GM21423 (cell line): Measurements from ENCODE around the gene MIER2.

Source experiments
- ATAC-seq: cut with Tn5 transposase; IDR thresholded peaks from one replicate; pipeline ENCODE4 v1.9.1; 2021; ENCODE audit warnings: mild to moderate bottlenecking, moderate library complexity; ENCODE audit not compliant: unreplicated experiment

Gene MIER2

DNA sequence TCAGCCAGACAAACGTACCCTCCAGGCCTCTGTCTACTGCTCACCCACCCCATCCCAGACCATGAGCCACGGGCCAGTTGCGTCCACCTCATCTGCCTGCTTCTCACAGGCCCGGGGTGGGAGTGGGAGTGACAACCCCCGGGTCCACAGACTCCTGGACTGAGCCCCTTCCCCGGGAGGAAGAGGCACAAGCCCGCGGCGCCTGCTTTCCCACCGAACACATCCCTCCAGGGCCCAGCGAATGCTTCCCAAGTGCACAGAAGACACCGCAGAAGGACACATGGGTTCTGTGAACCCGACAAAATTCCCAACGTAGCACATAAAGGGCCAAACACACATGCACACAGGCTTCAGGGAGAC is 35.4 kb downstream of the MIER2 start:
- no peak for ATAC-seq

- no peak for ATAC-seq
Observed at GRCh38 chr19:308471-309205, 36.0 kb downstream of the MIER2 start.

DNA sequence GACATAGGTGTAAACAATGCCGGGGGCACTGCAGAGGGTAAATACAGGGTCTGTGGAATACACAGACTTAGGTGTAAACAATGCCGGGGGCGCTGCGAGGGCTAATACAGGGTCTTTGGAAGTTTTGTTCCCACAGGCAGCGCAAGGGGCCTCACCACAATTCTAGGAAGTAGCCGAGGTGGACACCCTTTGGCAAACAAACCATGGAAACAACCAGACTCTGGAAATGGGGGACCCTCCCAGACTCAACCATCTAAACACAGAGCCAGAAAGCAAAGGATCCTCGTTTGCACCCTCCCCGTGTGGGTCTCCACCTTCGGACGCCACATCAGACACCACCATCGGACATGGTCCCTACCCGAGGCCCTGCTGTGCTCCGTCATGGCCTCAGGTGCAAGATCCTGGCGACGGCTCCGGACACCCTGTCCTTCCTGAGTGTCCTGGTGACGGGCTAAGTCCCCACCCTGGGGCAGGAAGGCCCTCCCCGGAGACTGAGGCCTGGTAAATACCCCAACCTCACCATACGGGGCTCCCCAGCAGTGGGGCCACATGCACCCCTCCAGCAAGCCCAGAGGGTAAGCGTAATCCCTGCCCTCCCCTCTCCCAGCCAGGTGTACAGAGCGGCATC is 36.7 kb downstream of the MIER2 start:
- no peak for ATAC-seq

GRCh38 chr19:307111-307531 is 37.5 kb downstream of the MIER2 start:
- no peak for ATAC-seq

DNA sequence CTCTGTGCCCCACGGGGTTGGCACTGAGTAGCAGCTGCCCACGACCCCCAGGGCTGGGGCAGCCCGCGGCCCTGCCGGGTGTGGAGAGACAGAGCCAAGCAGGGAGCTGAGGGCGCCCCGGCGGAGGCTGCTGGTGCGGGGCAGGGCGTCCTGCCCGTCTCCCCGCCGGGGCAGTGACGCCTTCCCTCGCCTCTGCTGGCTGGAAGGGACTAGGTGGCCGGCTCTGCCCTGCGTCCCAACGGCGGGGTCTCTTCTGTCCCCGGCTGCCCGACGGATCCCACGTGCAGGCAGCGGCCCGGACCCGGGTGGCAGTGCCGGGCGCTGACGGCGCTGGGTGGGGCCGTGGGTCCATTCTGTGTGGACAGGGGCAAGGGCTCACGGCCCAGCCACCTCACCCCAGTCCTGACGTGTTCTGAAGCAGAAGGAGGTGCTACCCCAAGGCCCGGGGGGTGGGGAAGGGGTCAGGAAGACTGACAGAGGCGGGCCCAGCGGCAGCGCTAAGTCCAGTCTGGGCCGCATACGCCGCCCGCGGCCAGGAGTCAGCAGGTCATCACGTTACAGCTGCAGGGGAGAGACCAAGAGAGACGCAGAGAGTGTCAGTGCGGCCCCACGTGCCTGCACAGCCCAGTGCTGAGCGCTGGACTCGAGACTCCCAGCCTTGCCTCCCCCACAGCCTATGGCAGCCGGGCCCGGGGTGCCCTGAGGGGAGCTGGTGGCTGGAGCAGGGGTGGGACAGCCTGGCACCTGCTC is 38.3 kb downstream of the MIER2 start:
- ATAC-seq: no peak

DNA sequence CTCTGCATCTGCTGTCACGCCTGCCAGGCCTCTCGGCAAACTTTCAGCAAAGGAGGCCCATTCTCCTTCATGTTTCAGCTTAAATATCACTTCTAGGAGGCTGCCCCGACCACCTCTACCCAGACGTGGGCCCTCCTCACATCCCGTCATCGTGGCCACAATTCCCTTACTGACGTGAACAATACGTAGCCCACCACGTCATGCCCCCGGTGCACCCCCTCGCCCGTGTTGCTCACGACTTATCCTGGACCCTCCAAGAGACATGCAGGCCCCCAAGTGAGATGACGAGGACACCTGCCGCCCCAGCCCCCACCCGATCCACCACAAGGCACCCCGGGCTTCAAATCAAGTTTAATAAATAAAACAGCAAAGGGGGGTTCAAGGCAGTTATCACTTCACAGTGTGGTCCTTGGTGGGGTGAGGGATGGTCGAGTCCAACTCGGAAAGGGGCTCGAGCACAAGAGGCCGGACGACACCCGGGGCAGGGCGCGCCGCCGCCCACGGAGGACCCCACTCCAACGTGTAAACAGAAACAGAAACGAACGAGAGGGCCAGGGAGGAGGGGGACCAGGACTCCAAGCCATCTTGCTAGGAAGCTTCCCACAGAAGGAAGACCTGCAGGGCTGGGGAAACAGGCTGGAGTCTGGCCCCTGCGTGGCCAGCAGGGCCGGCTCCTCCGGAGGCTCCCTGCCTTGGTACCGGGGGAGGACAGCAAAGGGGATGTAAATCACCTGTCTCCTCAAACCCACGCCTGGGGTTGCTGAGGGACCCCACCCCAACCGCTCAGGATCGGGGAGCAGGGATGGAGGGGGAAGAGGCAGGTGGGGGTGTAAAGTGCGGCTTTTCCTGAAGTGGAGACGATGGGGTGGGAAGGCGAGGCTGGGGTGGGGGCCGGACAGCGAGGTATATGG is 39.1 kb downstream of the MIER2 start:
- ATAC-seq: no peak

DNA sequence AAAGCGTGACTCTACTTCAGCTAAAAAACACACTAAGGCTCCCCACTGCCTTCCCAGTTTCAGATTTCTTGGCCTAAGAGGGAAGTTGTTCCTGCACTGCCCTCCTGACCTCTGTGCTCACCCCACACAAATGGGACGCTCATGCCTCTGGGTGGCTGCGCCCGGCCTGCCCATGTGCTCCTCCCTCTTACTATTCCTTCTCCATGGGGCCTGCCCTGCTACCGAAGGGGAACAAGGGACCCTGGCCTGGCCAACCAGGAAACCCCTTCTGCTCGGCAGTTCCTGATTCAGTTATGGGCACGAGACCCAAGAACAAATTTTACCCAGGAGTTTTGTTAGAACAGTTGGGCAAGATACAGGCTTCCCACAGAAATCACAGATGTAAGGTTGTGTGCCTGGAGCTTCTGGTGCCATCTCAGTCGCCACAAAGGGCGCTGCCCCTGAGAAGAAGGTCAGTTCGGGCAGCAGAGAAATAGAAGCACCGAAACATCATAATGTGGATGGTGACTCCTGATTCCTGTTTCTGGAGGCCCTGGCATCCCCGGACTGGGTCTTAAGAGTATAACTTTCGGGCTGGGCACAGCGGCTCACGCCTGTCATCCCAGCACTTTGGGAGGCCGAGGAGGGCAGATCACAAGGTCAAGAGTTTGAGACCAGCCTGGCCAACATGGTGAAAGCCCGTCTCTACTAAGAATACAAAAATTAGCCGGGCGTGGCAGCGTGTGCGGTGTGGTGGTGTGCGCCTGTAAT is 47.9 kb downstream of the MIER2 start:
- no peak for ATAC-seq

DNA sequence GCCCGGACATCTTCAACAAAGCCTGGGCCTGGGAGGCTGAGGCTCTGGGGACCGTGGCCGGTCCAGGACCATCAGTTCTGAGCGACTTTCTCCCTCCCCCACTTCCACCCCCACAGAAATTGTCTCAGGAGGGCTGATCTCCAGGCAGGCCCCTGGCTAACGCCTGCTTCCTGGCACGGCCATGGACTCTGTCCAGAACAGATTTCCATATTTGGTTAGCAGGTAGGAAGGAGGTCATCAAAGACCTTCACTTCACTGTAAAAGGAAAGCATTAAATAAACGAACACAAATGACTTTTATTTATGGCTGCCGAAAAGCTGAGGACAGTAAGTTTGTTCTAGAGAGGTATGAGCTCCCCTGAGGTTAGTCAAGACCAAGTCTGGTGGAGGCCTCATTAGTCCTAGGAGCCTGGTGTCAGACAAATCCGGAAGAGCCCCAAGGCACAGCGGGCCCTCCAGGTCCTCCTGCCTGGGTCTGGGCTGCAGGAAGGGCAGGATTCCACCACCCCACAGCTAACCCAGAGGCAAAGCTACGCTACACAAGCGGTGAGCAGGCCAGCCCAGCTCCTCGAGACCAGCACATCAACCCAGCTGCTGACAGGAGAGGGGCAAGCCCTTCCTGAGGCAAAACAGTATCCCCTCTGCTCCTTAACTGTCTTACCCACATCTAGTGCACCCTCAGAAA is 48.8 kb downstream of the MIER2 start:
- no peak for ATAC-seq

GRCh38 chr19:294946-295686 is 49.5 kb downstream of the MIER2 start:
- no peak for ATAC-seq

- no peak for ATAC-seq
Observed at GRCh38 chr19:294341-294945, 50.2 kb downstream of the MIER2 start.

DNA sequence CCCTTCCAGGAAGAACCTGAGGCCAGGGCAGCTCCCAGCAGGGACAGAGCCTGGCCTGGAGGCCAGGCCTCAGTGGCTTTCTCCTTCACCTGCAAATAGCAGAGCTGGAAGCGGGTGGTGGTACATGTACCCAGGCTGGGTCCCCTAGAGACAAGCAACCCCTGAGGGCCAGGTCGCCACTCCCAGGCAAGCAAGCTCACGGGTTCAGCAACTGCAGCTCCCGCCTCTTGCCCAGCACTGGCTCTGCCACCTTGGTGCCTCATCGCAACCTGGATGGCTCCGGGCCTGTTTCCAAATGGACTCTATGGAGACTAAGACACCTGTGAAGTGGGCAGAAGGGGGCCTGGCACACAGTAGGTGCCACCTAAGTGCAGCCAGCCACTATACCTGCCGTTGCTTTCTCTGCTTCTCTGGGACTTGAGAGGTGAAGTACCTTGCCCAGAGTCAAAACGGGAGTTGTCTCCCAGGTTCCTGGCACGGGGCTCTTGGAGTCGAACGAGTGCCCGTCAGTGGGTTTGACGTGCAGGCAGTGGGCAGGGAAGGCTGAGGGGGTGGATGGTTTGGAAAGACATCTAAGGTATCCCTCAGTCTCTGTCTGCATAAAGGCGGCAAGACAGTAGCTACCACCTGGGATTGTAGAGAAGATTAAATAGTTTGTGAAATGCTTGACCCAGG is 51.0 kb downstream of the MIER2 start:
- no peak for ATAC-seq

DNA sequence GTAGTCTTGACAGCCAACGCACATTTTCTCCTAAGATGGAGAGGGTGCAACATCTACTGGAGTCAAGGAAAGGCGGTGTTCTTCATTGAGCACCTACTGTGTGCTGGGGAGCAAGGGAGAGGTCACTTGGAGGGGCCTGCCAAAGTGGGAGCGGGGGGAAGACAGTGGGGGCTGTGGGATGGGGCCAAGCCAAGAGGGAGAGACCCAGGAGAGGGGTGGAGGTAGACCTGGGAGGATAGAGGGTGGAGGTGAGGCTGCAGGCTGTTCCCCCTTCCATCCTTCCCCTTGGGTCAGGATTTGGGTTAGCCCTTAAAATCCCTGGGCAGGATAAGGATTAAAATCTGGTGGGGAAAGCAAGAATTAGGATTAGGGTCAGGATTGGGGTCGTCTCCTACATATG is 51.6 kb downstream of the MIER2 start:
- ATAC-seq: no peak

- ATAC-seq: no peak
Observed at GRCh38 chr19:292281-292884, 52.2 kb downstream of the MIER2 start.

GRCh38 chr19:291561-292280 is 52.9 kb downstream of the MIER2 start:
- no peak for ATAC-seq

DNA sequence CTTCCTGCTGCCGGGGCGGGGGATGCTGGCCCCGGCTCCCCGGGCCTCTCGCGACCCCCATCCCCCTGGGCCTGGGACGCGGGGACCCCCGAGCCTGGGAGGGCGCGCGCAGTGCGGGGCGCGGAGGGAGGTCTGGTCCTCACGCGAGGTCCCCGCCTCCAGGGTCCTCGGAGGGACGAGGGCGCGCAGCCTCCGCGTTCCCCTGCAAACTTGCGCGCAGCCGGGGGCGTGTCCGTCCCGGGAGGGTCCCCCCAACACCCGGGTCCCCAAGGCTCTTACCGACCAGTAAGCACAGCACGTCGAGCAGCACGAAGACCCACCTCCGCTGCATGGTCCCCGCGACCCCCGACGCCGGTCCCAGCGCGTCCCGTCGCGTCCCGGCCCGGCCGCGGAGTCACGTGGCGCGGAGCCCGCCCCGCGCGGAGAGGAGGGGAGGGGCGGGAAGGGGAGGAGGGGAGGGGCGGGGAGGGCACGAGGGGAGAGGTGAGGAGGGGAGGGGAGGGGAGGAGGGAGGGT is 53.5 kb downstream of the MIER2 start, which contains the start of gene PLPP2:
PLPP2 (minus strand) TSS at position 398 of the 516 bp plus-strand sequence; CDS start at position 331, 67 bp downstream.
- no peak for ATAC-seq

DNA sequence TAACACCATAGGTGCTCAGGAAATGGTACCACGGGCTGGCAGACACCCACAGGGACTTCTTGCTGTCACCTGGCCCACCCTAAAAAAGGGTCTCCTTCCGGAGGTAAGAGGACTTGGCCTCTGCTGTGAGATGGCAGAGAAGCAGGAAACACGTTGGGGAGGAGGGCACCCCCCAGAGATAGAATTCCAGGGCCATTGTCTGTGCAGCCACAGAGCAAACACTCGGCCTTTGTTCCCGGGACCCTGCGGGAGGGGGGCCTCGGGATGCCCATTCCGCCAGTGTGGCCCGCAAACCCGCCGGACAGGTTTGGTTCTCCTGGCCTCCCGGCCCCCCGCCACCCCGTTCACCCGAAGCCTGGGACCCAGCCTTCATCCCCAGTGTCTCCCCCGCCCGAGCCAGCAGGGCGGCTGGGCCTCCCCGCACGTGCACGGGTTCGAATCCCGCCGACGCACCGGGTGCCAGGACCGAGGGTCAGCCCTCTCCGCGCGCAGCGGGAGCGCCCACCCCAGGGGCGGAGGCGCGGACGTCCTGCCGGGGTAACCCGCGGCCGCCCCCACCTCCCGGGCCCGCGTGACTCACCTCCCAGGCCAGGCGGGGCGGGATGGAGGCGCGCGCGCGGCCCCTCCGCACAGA is 54.1 kb downstream of the MIER2 start:
- no peak for ATAC-seq
